HL-60 (cell line): ENCODE data around the gene COL9A1.

Source experiments
- CTCF ChIP-seq: IDR thresholded peaks from one replicate; pipeline ENCODE4 v1.5.1; 2011; ENCODE audit warnings: low read length, control low read depth, inconsistent platforms; ENCODE audit not compliant: insufficient read depth
- POLR2AphosphoS5 ChIP-seq: IDR thresholded peaks from 2 replicates; pipeline ENCODE4 v1.6.1; 2012; ENCODE audit warnings: low read depth
- TF ChIP-seq, protein P1 (sequence below): IDR thresholded peaks from 2 replicates; pipeline ENCODE4 v1.6.1; 2012; ENCODE audit warnings: low read depth; ENCODE audit not compliant: insufficient replicate concordance

GRCh38 chr6:70351461-70351860 is 48.6 kb upstream of the COL9A1 start:
- no peak for TF ChIP-seq CTCF
- no peak for TF ChIP-seq POLR2AphosphoS5
- TF ChIP-seq, protein P1, sequence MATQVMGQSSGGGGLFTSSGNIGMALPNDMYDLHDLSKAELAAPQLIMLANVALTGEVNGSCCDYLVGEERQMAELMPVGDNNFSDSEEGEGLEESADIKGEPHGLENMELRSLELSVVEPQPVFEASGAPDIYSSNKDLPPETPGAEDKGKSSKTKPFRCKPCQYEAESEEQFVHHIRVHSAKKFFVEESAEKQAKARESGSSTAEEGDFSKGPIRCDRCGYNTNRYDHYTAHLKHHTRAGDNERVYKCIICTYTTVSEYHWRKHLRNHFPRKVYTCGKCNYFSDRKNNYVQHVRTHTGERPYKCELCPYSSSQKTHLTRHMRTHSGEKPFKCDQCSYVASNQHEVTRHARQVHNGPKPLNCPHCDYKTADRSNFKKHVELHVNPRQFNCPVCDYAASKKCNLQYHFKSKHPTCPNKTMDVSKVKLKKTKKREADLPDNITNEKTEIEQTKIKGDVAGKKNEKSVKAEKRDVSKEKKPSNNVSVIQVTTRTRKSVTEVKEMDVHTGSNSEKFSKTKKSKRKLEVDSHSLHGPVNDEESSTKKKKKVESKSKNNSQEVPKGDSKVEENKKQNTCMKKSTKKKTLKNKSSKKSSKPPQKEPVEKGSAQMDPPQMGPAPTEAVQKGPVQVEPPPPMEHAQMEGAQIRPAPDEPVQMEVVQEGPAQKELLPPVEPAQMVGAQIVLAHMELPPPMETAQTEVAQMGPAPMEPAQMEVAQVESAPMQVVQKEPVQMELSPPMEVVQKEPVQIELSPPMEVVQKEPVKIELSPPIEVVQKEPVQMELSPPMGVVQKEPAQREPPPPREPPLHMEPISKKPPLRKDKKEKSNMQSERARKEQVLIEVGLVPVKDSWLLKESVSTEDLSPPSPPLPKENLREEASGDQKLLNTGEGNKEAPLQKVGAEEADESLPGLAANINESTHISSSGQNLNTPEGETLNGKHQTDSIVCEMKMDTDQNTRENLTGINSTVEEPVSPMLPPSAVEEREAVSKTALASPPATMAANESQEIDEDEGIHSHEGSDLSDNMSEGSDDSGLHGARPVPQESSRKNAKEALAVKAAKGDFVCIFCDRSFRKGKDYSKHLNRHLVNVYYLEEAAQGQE = no peak
